ENCODE results near the gene THY1. TPM values are rescaled to one million over a fixed set of nuclear protein-coding genes. Genes with fewer than 3 reads are reported as not detected.

Gene THY1
- total RNA-seq, 3 donors from 2014 or later, result 2.8 to 32.5 (median 28.3) TPM

- no peak for DNase-seq
- Histone ChIP-seq H3K4me1 (ENCODE audit: low read depth) (no peaks in the 10 kb centered on the region), H3K4me3 (no peak overlapping the region), H3K9me3 (peaks cover 18% of the 10 kb centered on the region), H3K36me3 (ENCODE audit: low read depth) (no peaks in the 10 kb centered on the region)
- intact Hi-C loops (cut with DNase I, micrococcal nuclease), result no loop called here
- no peak for TF ChIP-seq CTCF (IDR thresholded peaks at IDR 0.05)
- ATAC-seq, result no peak
Observed at GRCh38 chr11:119402470-119402869, 20.5 kb downstream of the THY1 start.

GRCh38 chr11:119400860-119401259 lies 22.1 kb downstream of the THY1 start:
- Histone ChIP-seq H3K4me1 (ENCODE audit: low read depth) (no peaks in the 10 kb centered on the region), H3K9me3 (peaks cover 18% of the 10 kb centered on the region), H3K4me3 (no peak overlapping the region), H3K36me3 (ENCODE audit: low read depth) (no peaks in the 10 kb centered on the region)
- no peak for TF ChIP-seq CTCF (IDR thresholded peaks at IDR 0.05)
- intact Hi-C loops (cut with DNase I, micrococcal nuclease), result no loop called here
- ATAC-seq (no peak), DNase-seq (no peak)

- Histone ChIP-seq H3K9me3 (peaks cover 18% of the 10 kb centered on the region), H3K4me1 (ENCODE audit: low read depth) (no peaks in the 10 kb centered on the region), H3K4me3 (no peak overlapping the region), H3K36me3 (ENCODE audit: low read depth) (no peaks in the 10 kb centered on the region)
- DNase-seq (no peak), ATAC-seq (no peak)
- TF ChIP-seq CTCF (IDR thresholded peaks at IDR 0.05), result no peak
- intact Hi-C loops (cut with DNase I, micrococcal nuclease), result no loop called here
Observed at GRCh38 chr11:119397740-119398139, 25.2 kb downstream of the THY1 start.

GRCh38 chr11:119396835-119397234 lies 26.1 kb downstream of the THY1 start:
- intact Hi-C loops (cut with DNase I, micrococcal nuclease), result no loop called here
- no peak for DNase-seq
- ATAC-seq, result no peak
- no peak overlapping the region for H3K4me3 ChIP-seq
- peaks cover 18% of the 10 kb centered on the region for H3K9me3 ChIP-seq
- H3K36me3 ChIP-seq (ENCODE audit: low read depth), result no peaks in the 10 kb centered on the region
- H3K4me1 ChIP-seq (ENCODE audit: low read depth), result no peaks in the 10 kb centered on the region
- no peak for TF ChIP-seq CTCF (IDR thresholded peaks at IDR 0.05)

GRCh38 chr11:119391275-119391674 lies 31.7 kb downstream of the THY1 start:
- no peak overlapping the region for H3K4me3 ChIP-seq
- intact Hi-C loops (cut with DNase I, micrococcal nuclease), result no loop called here
- no peaks in the 10 kb centered on the region for H3K4me1 ChIP-seq (ENCODE audit: low read depth)
- DNase-seq, result no peak
- TF ChIP-seq CTCF (IDR thresholded peaks at IDR 0.05), result no peak
- no peak for ATAC-seq
- no peaks in the 10 kb centered on the region for H3K36me3 ChIP-seq (ENCODE audit: low read depth)
- H3K9me3 ChIP-seq, result no peaks in the 10 kb centered on the region

- TF ChIP-seq CTCF (IDR thresholded peaks at IDR 0.05), result no peak
Observed at GRCh38 chr11:119389611-119390254, 33.2 kb downstream of the THY1 start.

More at GRCh38 chr11:119389611-119390254, 33.2 kb downstream of the THY1 start:
- intact Hi-C loops (cut with DNase I, micrococcal nuclease), result no loop called here
- peak; percentile 56 for ATAC-seq
- H3K4me3 ChIP-seq, result no peak overlapping the region
- H3K4me1 ChIP-seq (ENCODE audit: low read depth), result no peaks in the 10 kb centered on the region
- DNase-seq, result peak in 2 of 3 donors; percentile 22 to 29
- no peaks in the 10 kb centered on the region for H3K36me3 ChIP-seq (ENCODE audit: low read depth)
- no peaks in the 10 kb centered on the region for H3K9me3 ChIP-seq
